H1 (cell line): ENCODE data around the gene MYH7. TPM values are rescaled to one million over a fixed set of nuclear protein-coding genes. Genes with fewer than 3 reads are reported as not detected.

Experiments used
- CHD7 ChIP-seq: fragments of 300-600 bp; sonication (generic); IDR thresholded peaks from 2 replicates; pipeline ENCODE4 v1.7.1; 2012; ENCODE audit warnings: low read length, moderate library complexity, mild to moderate bottlenecking, inconsistent platforms; ENCODE audit not compliant: insufficient replicate concordance
- EP300 ChIP-seq, 2 experiments: IDR thresholded peaks; 1 replicate in 1 of 2; 2 replicates in 1 of 2; pipeline ENCODE4 v1.6.1; 2011 to 2012; ENCODE audit warnings: low read depth in 2 of 2, low read length in 2 of 2, mild to moderate bottlenecking in 2 of 2, borderline replicate concordance in 1 of 2, inconsistent platforms in 1 of 2, moderate library complexity in 1 of 2
- PHF8 ChIP-seq: fragments of 200-600 bp; sonication (generic); conservative IDR thresholded peaks from 2 replicates; pipeline ENCODE4 v1.7.1; 2012; ENCODE audit warnings: low read depth, mild to moderate bottlenecking, inconsistent platforms, low read length, moderate library complexity
- POLR2AphosphoS5 ChIP-seq: IDR thresholded peaks from 2 replicates; pipeline ENCODE4 v1.6.1; 2011; ENCODE audit warnings: low read depth, low read length
- RNF2 ChIP-seq: fragments of 200-900, 300-1000 bp; sonication (generic); IDR thresholded peaks from 2 replicates; pipeline ENCODE4 v1.7.1; 2016; ENCODE audit warnings: borderline replicate concordance, low read depth, mild to moderate bottlenecking, antibody characterized with exemption, low read length; ENCODE audit not compliant: poor library complexity, severe bottlenecking; ENCODE audit errors: missing control alignments
- YY1 ChIP-seq: IDR thresholded peaks from 2 replicates; pipeline ENCODE4 v1.6.1; 2011; ENCODE audit warnings: low read depth, mild to moderate bottlenecking, low read length
- polyA plus RNA-seq, 7 experiments: library from polyadenylated mRNA; depleted of rRNA in 3 of 7; stranded (reverse) in 5 of 7; unstranded in 2 of 7; fragments of >200 nt in 5 of 7; fragments of 200-250 nt in 2 of 7; gene quantifications; 1 replicate in 5 of 7; 2 replicates in 1 of 7; 4 replicates in 1 of 7; pipeline versions ENCODE4 v1.2.1 to v1.2.3, GENCODE V29; 2011 to 2013; ENCODE audit warnings: missing spikeins in 2 of 7, mixed read lengths in 2 of 7
- total RNA-seq: library from RNA; stranded (reverse); fragmentation: NEBNext Ultra II Directional; extraction: Animal tissue kit (Norgen Biotek cat#: 25700); gene quantifications from 2 replicates; pipeline ENCODE4 v1.2.1, GENCODE V29; 2021

MYH7 gene
- total and polyA plus RNA-seq, 2 of the 8 experiments (the other 6 are each of a cell fraction or from before 2014, with no cell fraction given): not detected

- no peak for TF ChIP-seq YY1
- TF ChIP-seq RNF2: no peak
- no peak for TF ChIP-seq EP300 (IDR thresholded peaks at IDR 0.05; ENCODE audit: borderline replicate concordance in 1 of 2, low read depth in 2 of 2, low read length in 2 of 2)
- no peak for TF ChIP-seq POLR2AphosphoS5
- TF ChIP-seq CHD7: no peak
- TF ChIP-seq PHF8: no peak
Measured at GRCh38 chr14:23434488-23435222, 805 bp downstream of the MYH7 start (continued).
